ENCODE measurements around the gene CDK14.
"Not testable (repeated sequence)": the region's sequence is repeated elsewhere in the genome, so short reads cannot be mapped to it uniquely, and the experiment has no call there.

Gene CDK14

DNA sequence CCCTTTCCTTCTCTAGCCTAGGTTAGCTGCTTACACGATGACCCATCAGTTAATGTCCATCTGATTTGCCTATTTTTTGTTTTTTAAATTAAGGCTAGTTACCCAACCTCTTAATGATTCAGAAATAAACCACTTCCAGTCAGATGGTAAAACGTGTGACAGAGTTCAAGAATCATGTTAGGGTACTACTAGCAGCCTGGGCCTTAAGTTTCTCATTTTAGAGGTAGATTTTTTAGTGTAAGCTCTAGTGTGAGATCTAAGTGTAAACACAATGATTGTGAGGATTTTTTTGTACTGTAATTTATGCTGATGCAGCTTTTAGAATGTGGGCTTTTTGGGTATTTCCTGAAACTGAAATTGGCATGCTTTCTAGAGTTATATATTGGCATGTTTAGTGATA, 130.0 kb downstream of the CDK14 start:
- DNase-seq = no peak

DNA sequence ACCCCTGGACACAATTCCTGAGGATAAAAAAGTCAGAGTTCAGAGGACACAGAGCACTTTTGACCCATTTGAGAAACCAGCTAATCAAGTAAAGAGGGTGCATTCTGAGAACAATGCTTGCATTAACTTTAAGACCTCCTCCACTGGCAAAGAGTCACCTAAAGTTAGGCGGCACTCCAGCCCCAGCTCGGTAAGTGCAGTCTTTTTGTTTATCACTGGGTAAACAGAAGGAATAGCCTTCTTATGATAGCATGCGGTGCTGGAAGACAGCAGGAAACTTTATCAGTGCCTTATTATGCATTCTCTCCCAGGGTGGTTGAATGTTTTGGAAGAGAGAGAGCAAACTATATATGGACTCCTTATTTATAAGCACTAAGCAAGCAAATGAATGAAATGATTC, 130.5 kb downstream of the CDK14 start:
- DNase-seq = no peak

DNA sequence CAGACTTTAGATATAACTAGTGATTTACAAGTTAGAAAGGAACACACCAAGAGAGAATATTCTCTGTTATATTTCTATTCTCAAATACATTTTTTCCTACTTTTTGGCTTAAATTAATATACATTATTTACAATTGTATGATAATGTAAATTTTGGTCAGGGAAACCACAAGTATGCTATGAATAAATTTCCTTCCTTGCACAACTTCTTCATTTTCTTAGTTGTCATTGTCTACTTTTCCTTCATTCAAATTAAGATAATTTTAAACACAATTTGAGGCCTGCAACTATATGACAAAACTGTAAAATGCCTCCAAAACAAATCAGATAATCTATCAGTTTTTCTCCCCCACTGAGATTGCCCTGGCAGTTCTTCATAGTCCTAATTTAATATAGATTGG, 131.3 kb downstream of the CDK14 start:
- DNase-seq = no peak

GRCh38 chr7:90728568-90728967, 132.4 kb downstream of the CDK14 start:
- DNase-seq = no peak

DNA sequence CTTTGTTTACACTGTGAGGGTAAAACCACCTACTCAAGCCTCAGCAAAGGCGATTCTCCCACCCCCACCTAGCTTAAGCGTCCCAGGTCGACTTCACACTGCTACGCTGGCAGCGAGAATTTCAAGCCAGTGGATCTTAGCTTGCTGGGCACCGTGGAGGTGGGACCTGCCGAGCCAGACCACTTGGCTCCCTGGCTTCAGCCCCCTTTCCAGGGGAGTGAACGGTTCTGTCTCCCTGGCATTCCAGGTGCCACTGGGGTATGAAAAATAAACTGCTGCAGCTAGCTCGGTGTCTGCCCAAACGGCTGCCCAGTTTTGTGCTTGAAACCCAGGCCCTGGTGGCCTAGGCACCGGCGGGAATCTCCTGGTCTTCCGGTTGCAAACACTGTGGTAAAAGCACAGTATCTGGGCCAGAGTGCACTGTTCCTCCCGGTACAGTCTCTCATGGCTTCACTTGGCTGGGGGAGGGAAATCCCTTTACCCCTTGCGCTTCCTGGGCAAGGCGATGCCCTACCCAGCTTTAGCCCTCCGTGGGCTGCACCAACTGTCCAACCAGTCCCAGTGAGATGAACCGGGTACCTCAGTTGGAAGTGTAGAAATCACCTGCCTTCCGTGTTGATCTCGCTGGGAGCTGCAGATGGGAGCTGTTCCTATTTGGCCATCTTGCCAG, 139.6 kb downstream of the CDK14 start:
- not testable (repeated sequence) for DNase-seq

GRCh38 chr7:90736316-90736715, 140.2 kb downstream of the CDK14 start:
- no peak for DNase-seq

DNA sequence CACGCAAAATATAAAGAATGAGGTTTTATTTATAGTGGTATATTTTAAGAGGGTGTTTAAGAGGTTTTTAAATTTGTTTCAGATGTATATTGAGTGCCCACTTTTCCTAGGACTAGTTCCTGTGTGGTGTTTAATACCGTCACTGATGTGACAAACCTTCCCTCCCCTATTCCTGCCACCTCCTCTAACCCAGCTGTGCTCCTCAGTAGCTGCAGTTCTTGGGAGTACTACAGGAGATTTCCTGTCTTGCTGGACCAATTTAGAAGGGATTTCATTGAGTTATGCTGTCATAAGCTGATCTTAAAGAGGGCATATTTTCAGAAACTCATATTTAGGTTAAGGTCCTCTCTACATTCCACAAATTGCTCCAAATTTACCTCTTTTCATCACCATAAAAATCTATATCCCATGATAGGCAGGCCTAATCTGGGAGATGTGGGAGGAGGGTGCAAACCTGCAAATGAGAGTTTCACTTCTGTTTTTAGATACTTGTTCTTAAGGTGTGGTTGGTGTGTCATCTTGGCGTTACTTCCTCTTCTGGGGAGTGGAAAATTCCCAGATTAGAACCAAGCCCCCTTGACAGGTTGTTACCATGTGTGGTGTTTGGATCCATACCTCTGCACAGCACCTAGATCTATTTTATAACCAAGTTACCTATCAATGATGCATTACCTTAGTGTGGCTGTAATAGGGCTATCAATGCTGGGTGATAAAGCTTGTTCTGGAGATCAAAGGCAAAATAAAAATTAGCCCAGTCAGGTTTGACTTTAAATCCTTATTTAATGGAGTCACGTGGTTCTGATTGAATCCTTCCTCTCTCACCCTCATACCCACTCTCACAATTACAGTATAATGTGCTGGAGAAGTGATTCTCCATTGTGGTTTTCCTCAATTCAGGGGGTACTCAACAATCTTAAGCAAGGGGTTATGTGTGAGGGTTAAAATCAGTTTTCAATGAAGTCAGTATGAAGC, 141.1 kb downstream of the CDK14 start:
- DNase-seq = no peak

GRCh38 chr7:90738249-90738648, 142.1 kb downstream of the CDK14 start:
- DNase-seq = no peak

GRCh38 chr7:90739716-90740115, 143.6 kb downstream of the CDK14 start:
- no peak for DNase-seq

GRCh38 chr7:90740386-90740785, 144.3 kb downstream of the CDK14 start:
- DNase-seq = no peak

DNA sequence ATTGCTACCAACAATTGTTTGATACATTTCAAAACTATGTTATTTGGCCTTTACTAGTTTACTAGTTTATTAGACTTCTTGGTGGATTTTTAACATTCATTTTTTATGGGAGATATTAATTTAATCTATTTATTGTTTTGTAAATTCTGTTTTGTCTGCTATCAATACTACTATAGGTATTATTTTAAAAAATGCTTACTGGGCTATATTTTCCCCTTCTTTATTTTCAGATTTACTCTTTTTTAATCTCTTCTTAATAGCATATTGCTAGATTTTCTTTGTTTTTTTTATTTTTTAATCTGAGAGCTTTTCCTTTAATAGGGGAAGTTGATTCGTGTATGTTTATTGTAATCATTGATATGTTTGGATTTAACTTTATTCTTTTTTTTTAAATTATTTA, 147.5 kb downstream of the CDK14 start:
- no peak for DNase-seq

GRCh38 chr7:90747516-90747915, 151.4 kb downstream of the CDK14 start:
- DNase-seq = no peak

DNA sequence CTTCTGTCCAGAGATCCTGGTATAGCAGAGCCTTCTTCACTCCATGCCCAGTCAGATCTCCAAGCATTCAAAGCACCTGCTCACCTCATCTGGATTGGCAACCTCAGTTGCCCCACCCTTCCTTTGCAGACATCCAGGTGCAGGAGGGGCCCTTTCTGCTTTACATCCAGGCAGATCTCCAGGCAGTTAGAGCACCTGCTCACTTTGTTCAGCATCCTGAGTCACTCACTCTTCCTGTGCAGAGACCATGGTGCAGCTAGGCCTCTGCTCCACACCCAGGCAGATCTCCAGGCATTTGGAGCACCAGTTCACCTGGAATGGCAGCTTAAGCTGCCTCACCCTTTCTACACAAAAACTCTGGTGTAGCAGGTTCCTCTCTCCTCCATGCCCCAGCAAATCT, 153.1 kb downstream of the CDK14 start:
- no peak for DNase-seq

DNA sequence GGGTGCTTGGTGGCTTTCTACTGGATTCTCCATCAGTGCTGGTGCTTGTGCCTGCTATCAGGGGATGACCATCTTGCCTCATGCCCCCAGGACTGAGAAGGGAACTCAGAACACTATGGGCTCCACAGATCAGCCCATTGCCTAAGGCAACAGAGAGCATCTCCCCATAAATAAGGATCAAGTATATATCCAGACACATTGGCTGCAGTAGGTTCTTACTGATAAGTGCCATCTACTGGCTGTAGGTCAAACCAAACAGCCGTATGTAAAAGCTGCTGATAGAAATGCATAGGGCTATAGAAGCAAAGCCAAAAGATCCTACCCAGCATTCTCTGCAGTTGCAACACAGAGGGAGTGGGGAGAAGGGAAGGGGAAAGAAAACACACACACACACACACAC, 153.7 kb downstream of the CDK14 start:
- DNase-seq = no peak

- no peak for DNase-seq
These were observed 155.5 kb downstream of the CDK14 start for GRCh38 chr7:90751595-90751994.

- DNase-seq = no peak
These were observed 155.9 kb downstream of the CDK14 start for GRCh38 chr7:90752051-90752450.

- no peak for DNase-seq
These were observed 158.9 kb downstream of the CDK14 start for GRCh38 chr7:90755041-90755440.

DNA sequence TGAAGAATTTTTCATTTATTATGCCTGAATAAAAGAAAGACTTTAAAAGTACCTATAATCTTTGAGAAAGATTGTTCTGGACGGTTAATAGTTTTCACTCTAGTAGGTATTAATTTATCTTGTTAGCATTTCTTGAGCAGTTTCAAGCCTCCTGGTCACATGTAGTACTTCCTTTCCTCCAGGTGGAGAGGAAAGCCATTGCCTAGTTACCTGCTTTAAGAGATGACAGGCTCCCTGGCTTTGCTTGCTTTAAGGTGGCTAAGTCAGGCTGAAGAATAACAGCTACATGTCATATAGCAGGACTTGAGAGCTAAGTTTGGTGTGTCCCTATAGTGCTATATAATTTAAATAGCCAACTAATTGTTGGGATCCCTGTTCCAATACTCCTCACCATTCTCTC, 160.2 kb downstream of the CDK14 start:
- no peak for DNase-seq

GRCh38 chr7:90757565-90757950, 161.4 kb downstream of the CDK14 start:
- DNase-seq = not testable (repeated sequence)

DNA sequence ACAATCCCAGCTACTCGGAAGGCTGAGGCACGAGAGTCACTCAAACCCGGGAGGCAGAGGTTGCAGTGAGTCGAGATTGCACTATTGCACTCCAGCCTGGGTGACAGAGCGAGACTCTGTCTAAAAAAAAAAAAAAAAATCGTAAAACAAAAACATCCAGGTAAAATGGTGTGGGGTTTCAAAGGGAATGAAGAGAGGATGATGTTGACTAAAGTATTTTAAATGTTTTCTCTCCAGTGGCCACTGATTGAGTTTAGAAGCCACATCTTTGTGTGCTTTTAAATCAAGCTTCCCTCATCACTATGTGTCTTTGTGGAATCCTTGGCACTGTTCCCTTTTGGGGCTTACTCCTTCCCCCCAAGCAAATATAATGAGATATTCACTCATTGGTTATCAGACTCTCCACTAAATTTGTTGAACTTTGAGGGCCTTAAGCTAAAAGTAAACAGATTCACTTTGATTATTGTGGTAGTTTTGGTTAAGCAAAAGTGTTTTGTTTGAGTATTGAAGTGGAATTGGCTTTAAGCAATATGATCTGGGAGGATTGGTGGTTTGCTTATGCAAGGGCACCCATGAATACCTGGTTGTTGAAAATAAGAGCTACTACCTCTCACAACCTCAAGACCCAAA, 162.9 kb downstream of the CDK14 start:
- DNase-seq = no peak

DNA sequence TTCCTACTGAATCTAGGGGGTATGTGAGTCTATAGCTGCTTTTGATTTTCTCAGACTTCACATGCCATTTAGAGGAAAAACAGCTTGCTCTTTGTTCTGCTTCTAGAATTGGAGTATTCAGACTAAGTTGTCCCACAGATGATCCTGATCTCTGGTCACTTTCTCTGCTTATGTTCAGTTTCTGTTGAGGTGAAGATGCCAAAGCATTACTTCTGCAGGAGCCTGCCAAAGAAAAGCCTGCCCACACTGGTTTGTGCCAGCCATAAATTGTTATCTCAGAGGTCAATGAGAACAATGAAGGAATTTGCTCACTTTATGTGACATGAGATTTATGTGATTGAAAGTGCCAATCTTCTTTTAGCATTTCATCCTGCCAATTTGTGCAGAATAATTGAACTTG, 163.6 kb downstream of the CDK14 start:
- no peak for DNase-seq

DNA sequence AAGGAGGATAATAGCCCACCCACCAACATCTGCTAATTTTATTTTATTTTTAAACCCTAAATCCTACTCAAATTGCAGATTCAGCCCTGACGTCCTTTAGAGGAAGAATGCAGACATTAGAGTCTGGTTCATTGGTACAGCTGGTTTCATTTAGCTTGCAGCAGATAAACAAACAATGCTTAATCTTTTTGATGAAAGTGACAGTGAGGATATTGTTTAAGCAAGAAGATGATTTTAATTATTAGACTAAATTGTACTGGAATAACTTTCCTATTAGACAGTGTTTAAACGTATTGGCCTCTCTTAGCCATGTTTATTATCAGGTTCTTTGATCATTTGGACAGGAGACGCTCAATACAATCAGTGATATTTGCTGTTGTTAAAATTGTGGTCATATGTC, 164.8 kb downstream of the CDK14 start:
- DNase-seq = no peak

- no peak for DNase-seq
These were observed 165.5 kb downstream of the CDK14 start for GRCh38 chr7:90761584-90761983.

GRCh38 chr7:90763108-90763507, 167.0 kb downstream of the CDK14 start:
- DNase-seq = no peak
